Lower leg skin (tissue), 4 donors: ENCODE data around the gene SLC25A11. TPM values are rescaled to one million over a fixed set of nuclear protein-coding genes. Genes with fewer than 3 reads are reported as not detected.

Experiments used
- DNase-seq, 2 donors: peaks; one replicate each; pipeline ENCODE4 v3.0.0-alpha.2; 2019; ENCODE audit warnings: low spot score in 2 of 2
- H3K4me3 ChIP-seq: fragments of 200-600 bp; sonication (generic); 2 replicates; pipeline ENCODE4 v1.5.1; 2017; ENCODE audit warnings: mild to moderate bottlenecking, low read depth; ENCODE audit not compliant: poor library complexity, severe bottlenecking
- CTCF ChIP-seq, 3 donors: fragments of 450-650 bp; IDR thresholded peaks; one replicate each; pipeline ENCODE4 v1.5.1; 2016; ENCODE audit warnings: antibody characterized with exemption in 3 of 3, mild to moderate bottlenecking in 3 of 3, moderate library complexity in 2 of 3
- POLR2A ChIP-seq, 2 donors: fragments of 450-650 bp; IDR thresholded peaks; one replicate each; pipeline ENCODE4 v1.6.1; 2016 to 2017; ENCODE audit warnings: antibody characterized with exemption in 2 of 2, mild to moderate bottlenecking in 1 of 2, moderate library complexity in 1 of 2
- WGBS, 2 donors: methylation state at CpG; one replicate each; pipeline ENCODE4 v1.1.5; 2018; 5-methylcytosine and 5-hydroxymethylcytosine counted together
- intact Hi-C: fragments of 100-400 bp; cut with DNase I; formaldehyde crosslinking; loops from one replicate; pipeline ENCODE4 v1.15.0; 2023; ENCODE audit warnings: low total_unique reads
- total RNA-seq, 4 donors: library from RNA; depleted of rRNA; stranded (reverse); fragments of >200 nt; gene quantifications; one replicate each; pipeline ENCODE4 v1.1.0, GENCODE V29; 2016

The SLC25A11 gene
- total RNA-seq, 4 donors from 2014 or later = 35.5 to 87.7 (median 59.2) TPM

GRCh38 chr17:4972322-4972721 is 32.5 kb upstream of the SLC25A11 start:
- TF ChIP-seq POLR2A (IDR thresholded peaks at IDR 0.05) = no peak
- no peak for TF ChIP-seq CTCF (IDR thresholded peaks at IDR 0.05)
- intact Hi-C loops = no loop called here
- DNase-seq = no peak
- H3K4me3 ChIP-seq = no peak overlapping the region
- 89 to 94% methylated on average over 12 of the region's 12 CpGs for WGBS, 2 donors

- intact Hi-C loops = no loop called here
- WGBS, 2 donors = 78 to 80% methylated on average over 6 of the region's 6 CpGs
- H3K4me3 ChIP-seq = no peak overlapping the region
- DNase-seq = no peak
- TF ChIP-seq CTCF (IDR thresholded peaks at IDR 0.05) = no peak
- no peak for TF ChIP-seq POLR2A (IDR thresholded peaks at IDR 0.05)
Measured at GRCh38 chr17:4971826-4972225, 32.0 kb upstream of the SLC25A11 start.

- no peak for DNase-seq
- 89 to 92% methylated on average over 8 of the region's 8 CpGs for WGBS, 2 donors
- TF ChIP-seq POLR2A (IDR thresholded peaks at IDR 0.05) = no peak
- no peak overlapping the region for H3K4me3 ChIP-seq
- intact Hi-C loops = no loop called here
Measured at GRCh38 chr17:4970273-4970672, 30.4 kb upstream of the SLC25A11 start.

GRCh38 chr17:4969551-4970173 is 29.8 kb upstream of the SLC25A11 start:
- intact Hi-C loops = no loop called here
- no peak overlapping the region for H3K4me3 ChIP-seq
- no peak for DNase-seq
- WGBS, 2 donors = 78 to 89% methylated on average over 15 to 16 of the region's 16 CpGs
- TF ChIP-seq POLR2A (IDR thresholded peaks at IDR 0.05) (no peak), CTCF (IDR thresholded peaks at IDR 0.05) (no peak)

- intact Hi-C loops = no loop called here
- TF ChIP-seq CTCF (IDR thresholded peaks at IDR 0.05) = no peak
- TF ChIP-seq POLR2A (IDR thresholded peaks at IDR 0.05) = no peak
Measured at GRCh38 chr17:4969047-4969550, 29.3 kb upstream of the SLC25A11 start.

GRCh38 chr17:4968486-4969046 is 28.7 kb upstream of the SLC25A11 start:
- intact Hi-C loops = no loop called here
- DNase-seq = no peak
- TF ChIP-seq CTCF (IDR thresholded peaks at IDR 0.05) (no peak), POLR2A (IDR thresholded peaks at IDR 0.05) (no peak)
- H3K4me3 ChIP-seq = no peak overlapping the region
- WGBS, 2 donors = 29 to 32% methylated on average over 23 of the region's 23 CpGs

More at GRCh38 chr17:4969047-4969550, 29.3 kb upstream of the SLC25A11 start:
- 76 to 82% methylated on average over 15 of the region's 15 CpGs for WGBS, 2 donors
- no peak overlapping the region for H3K4me3 ChIP-seq
- DNase-seq = no peak
